IgD-negative memory B cell (primary cell): ENCODE results near the gene TEAD4. TPM values are rescaled to one million over a fixed set of nuclear protein-coding genes. Genes with fewer than 3 reads are reported as not detected.

Source experiments
- H3K27ac Mint-ChIP-seq, 3 donors: one replicate each; pipeline ENCODE4 v1.8.0; 2020 to 2022; ENCODE audit warnings: mild to moderate bottlenecking in 3 of 3, mixed read lengths in 3 of 3, moderate library complexity in 1 of 3
- H3K27me3 Mint-ChIP-seq: one replicate; pipeline ENCODE4 v1.8.0; 2021; ENCODE audit warnings: mixed read lengths
- H3K36me3 Mint-ChIP-seq: one replicate; pipeline ENCODE4 v1.8.0; 2020; ENCODE audit warnings: mild to moderate bottlenecking, mixed read lengths
- H3K4me1 Mint-ChIP-seq, 3 donors: one replicate each; pipeline ENCODE4 v1.8.0; 2020 to 2022; ENCODE audit warnings: mixed read lengths in 3 of 3, mild to moderate bottlenecking in 1 of 3
- H3K4me3 Mint-ChIP-seq, 4 donors: one replicate each; pipeline ENCODE4 v1.8.0; 2020 to 2022; ENCODE audit warnings: mild to moderate bottlenecking in 4 of 4, mixed read lengths in 4 of 4, moderate library complexity in 3 of 4
- H3K9me3 Mint-ChIP-seq, 3 donors: one replicate each; pipeline ENCODE4 v1.8.0; 2020 to 2021; ENCODE audit warnings: mixed read lengths in 3 of 3, mild to moderate bottlenecking in 1 of 3
- polyA plus RNA-seq: library from polyadenylated mRNA; unstranded; fragments of 300-500 nt; fragmentation: Illumina TruSeq; gene quantifications from one replicate; pipeline ENCODE4 v1.2.3, GENCODE V29; 2021

The TEAD4 gene
- polyA plus RNA-seq, 1 donor from 2014 or later: not detected

DNA sequence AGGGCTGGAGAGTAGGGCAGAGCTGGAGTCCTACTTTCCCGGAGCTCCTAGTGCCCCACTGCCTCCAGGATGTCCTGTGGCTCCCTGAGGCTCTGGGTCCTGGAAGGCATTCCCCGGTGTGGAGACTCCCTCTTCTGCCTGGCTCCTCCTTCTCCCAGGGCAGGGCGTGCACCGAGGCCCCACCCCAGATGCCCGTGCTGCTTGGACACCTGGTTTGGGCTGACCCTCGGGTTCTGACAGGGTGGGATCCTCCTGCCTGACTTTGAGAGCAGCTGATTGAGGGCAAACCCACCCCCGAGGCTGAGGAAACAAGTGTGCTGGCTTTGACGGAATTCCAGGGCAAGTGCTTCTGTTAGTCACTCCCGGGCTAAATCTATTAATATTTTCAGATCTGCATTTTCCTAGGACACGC, 15.4 kb downstream of the TEAD4 start:
- H3K4me1 Mint-ChIP-seq: no peaks in the 10 kb centered on the region
- H3K27me3 Mint-ChIP-seq: peaks cover 5% of the 10 kb centered on the region

DNA sequence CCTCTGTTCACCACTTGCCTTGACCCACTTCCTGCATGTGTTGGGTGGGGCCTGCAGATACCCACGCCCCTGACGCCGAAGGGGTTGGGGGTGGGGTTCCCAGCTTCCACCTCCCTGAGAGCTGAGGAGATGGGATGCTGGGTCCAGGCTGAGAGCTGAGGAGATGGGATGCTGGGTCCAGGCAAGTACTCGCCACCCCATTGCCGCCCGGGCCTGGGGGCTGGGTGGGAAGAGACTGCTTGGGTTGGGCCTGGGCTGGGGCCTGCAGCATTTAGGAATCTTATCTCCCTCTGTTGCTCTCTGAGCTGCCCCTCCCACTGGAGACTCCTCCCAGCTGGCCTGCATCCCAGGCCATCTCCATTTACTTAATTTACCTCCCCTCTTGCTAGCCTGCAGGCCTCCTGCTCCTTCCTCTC, 17.4 kb downstream of the TEAD4 start:
- H3K4me3 Mint-ChIP-seq: no peak overlapping the region
- H3K36me3 Mint-ChIP-seq: no peaks in the 10 kb centered on the region
- peaks cover 0 to 1% (median 0%) of the 10 kb centered on the region in 3 donors for H3K9me3 Mint-ChIP-seq
- peaks cover 8% of the 10 kb centered on the region for H3K27me3 Mint-ChIP-seq
- no peaks in the 10 kb centered on the region for H3K4me1 Mint-ChIP-seq
- no peak overlapping the region for H3K27ac Mint-ChIP-seq

More for the DNA sequence above, 15.4 kb downstream of the TEAD4 start:
- H3K36me3 Mint-ChIP-seq: no peaks in the 10 kb centered on the region
- H3K27ac Mint-ChIP-seq: no peak overlapping the region
- no peak overlapping the region for H3K4me3 Mint-ChIP-seq
- peaks cover 0 to 3% (median 0%) of the 10 kb centered on the region in 3 donors for H3K9me3 Mint-ChIP-seq

DNA sequence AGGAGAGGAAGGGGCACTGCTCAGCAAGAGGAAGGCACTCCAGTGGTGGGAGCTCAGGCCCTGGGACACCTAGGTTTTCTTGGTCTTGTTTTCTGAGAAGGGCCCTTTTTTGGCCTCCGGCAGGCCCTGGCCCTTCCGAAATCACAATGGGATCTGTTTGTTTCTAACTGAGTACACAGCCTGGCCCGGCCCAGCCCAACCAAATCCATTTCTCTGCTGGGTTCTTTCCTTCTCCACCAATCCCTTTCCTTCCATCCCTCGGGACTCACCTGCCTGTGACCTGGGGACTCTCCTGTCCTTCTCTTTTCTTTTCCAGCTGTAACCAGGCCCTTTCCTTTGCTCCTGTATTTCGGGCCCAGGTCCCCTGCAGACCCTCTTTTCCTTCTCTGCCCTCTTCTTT, 18.6 kb downstream of the TEAD4 start:
- no peak overlapping the region for H3K27ac Mint-ChIP-seq
- no peak overlapping the region for H3K4me3 Mint-ChIP-seq
- H3K36me3 Mint-ChIP-seq: no peaks in the 10 kb centered on the region
- H3K4me1 Mint-ChIP-seq: no peaks in the 10 kb centered on the region
- peaks cover 8% of the 10 kb centered on the region for H3K27me3 Mint-ChIP-seq
- peaks cover 0 to 1% (median 0%) of the 10 kb centered on the region in 3 donors for H3K9me3 Mint-ChIP-seq

DNA sequence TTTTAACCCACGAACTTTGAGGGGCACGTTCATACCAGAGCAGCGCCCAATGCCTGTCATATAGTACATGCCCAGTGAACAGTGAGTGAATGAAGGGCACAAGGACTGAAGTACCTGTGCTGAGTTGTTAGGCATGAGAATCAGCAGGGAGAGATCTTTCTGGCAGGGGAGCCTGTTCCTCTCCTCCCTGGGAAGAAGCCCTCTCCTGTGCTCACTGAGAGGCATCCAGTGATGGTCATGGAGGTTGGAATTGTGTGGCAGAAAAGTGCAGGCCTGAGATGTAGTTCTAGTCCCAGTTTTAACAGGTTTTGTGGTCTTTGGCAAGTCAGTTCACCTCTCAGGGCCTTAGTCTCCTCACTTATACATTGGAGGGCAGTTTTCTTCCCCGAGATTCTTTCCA, 20.6 kb downstream of the TEAD4 start:
- Mint-ChIP-seq H3K4me3 (no peak overlapping the region), H3K27ac (no peak overlapping the region), H3K27me3 (peaks cover 8% of the 10 kb centered on the region), H3K4me1 (no peaks in the 10 kb centered on the region), H3K9me3 (peaks cover 0 to 1% (median 0%) of the 10 kb centered on the region in 3 donors), H3K36me3 (no peaks in the 10 kb centered on the region)

DNA sequence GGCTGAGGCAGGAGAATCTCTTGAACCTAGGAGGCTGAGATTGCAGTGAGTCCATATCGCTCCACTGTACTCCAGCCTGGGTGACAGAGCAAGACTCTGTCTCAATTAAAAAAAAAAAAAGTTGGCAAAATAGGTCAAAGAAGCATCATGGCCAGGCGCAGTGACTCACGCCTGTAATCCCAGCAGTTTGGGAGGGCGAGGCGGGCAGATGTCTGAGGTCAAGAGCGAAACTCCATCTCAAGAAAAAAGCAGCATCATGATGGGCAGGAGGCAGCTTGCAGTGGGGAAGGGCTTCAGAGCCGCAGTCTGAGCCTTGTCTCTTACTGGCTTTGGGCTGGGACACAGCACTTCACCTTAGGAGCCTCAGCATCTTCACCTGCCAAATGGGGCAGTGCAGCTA, 21.4 kb downstream of the TEAD4 start:
- Mint-ChIP-seq H3K36me3 (no peaks in the 10 kb centered on the region), H3K4me3 (peak overlapping the region in 1 of 4 donors; percentile 21), H3K27ac (no peak overlapping the region), H3K27me3 (peaks cover 6% of the 10 kb centered on the region), H3K4me1 (no peaks in the 10 kb centered on the region), H3K9me3 (peaks cover 0 to 1% (median 0%) of the 10 kb centered on the region in 3 donors)

DNA sequence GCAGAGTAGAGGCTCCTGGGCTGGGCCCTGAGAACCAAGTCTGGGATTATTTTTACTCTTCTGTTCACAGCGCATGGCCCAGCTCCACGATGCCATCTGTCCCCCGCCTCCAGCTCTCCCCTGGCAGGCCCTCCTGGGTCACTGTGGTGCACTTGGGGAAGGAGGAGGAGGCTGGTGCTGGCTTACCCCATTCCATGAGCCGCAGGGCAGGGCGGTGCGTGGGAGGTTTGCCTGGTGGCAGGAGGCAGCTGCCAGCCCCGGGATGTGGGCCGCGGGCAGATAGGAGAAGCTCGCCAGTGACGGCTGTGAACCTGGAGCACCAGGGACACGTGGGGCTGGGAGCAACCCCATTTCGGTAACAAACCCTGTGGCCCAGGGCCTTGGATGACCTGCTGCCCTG, 23.2 kb downstream of the TEAD4 start:
- no peak overlapping the region for H3K4me3 Mint-ChIP-seq
- peaks cover 3% of the 10 kb centered on the region for H3K27me3 Mint-ChIP-seq
- no peak overlapping the region for H3K27ac Mint-ChIP-seq
- no peaks in the 10 kb centered on the region for H3K4me1 Mint-ChIP-seq
- H3K9me3 Mint-ChIP-seq: no peaks in the 10 kb centered on the region
- H3K36me3 Mint-ChIP-seq: no peaks in the 10 kb centered on the region

DNA sequence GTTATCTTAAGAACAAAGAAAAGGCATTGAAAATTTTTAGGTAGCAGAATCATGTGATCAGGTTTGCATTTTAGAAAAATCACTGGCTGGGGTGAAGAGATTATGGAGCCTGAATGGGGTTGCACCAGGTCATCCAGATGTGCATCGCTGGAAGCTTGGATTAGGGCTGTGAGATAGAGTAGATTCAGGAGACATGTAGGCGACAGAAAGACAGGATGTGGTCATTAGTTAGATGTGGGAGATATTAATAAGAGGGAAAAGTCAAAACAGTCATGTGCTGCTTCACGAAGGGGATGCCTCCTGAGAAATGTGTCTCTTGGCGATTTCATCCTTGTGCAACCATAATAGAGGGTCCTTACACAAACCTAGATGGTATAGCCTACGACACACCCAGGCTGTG, 25.1 kb downstream of the TEAD4 start:
- Mint-ChIP-seq H3K4me1 (no peaks in the 10 kb centered on the region), H3K27me3 (peaks cover 3% of the 10 kb centered on the region), H3K36me3 (no peaks in the 10 kb centered on the region), H3K9me3 (peaks cover 0 to 5% (median 0%) of the 10 kb centered on the region in 3 donors), H3K4me3 (no peak overlapping the region), H3K27ac (no peak overlapping the region)

DNA sequence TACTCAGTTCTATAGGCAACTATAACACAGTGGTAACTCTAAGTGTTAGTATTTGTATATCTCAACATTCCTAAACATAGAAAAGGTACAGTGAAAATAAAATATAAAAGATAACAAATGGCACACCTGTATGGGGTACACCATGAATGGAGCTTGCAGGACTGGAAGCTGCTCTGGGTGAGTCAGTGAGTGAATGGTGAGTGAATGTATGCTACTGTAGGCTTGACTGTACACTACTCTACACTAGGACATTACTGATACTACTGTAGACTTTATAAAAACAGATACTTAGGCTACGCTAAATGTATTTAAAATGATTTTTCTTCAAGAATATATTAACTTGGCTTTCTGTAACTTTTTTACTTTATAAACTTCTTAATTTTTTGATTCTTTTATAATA, 25.5 kb downstream of the TEAD4 start:
- peaks cover 3% of the 10 kb centered on the region for H3K27me3 Mint-ChIP-seq
- H3K4me3 Mint-ChIP-seq: no peak overlapping the region
- H3K4me1 Mint-ChIP-seq: no peaks in the 10 kb centered on the region
- no peaks in the 10 kb centered on the region for H3K36me3 Mint-ChIP-seq
- H3K27ac Mint-ChIP-seq: no peak overlapping the region
- peaks cover 0 to 6% (median 1%) of the 10 kb centered on the region in 3 donors for H3K9me3 Mint-ChIP-seq

DNA sequence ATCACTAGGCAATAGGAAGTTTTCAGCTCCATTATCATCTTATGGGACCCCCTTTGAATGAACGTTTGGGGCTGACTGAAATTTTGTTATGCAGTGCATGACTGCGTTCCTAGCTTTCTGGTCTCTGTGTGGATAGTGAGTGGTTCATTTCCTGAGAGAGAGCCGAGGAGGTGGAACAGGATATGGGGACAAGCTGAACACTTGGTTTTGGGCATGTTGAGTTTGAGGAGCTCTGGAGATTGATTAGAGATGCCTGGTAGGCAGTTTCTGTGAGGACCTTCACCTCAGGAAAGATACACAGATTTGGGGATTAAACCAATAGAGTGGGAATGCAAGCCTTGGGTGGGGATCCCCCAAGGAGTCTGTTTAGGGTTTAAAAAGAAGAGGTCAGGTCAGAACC, 27.7 kb downstream of the TEAD4 start:
- Mint-ChIP-seq H3K27ac (no peak overlapping the region), H3K4me3 (peak overlapping the region in 1 of 4 donors; percentile 23)

DNA sequence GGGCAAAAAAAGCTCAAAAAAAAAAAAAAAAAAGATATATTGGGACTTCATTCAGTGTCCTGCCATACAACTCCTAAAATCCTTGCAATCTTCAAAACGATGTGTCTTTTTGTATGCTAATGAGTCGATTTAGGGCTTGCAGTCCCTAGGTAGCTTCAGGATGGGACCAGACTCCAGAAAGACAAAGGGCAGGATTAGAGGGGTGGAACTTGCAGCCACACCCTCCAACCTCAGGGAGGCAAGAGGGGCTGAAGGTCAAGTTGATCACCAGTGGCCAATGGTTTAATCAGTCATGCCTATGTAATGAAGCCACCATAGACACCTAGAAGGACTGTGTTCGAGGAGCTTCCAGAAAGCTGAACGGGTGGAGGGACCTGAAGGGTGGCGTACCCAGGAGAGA, 29.3 kb downstream of the TEAD4 start:
- Mint-ChIP-seq H3K4me1 (no peaks in the 10 kb centered on the region), H3K4me3 (no peak overlapping the region), H3K27ac (no peak overlapping the region), H3K9me3 (peaks cover 0 to 6% (median 2%) of the 10 kb centered on the region in 3 donors), H3K36me3 (no peaks in the 10 kb centered on the region), H3K27me3 (no peaks in the 10 kb centered on the region)

More for the DNA sequence above, 27.7 kb downstream of the TEAD4 start:
- Mint-ChIP-seq H3K4me1 (no peaks in the 10 kb centered on the region), H3K27me3 (no peaks in the 10 kb centered on the region), H3K9me3 (peaks cover 0 to 6% (median 2%) of the 10 kb centered on the region in 3 donors), H3K36me3 (no peaks in the 10 kb centered on the region)

DNA sequence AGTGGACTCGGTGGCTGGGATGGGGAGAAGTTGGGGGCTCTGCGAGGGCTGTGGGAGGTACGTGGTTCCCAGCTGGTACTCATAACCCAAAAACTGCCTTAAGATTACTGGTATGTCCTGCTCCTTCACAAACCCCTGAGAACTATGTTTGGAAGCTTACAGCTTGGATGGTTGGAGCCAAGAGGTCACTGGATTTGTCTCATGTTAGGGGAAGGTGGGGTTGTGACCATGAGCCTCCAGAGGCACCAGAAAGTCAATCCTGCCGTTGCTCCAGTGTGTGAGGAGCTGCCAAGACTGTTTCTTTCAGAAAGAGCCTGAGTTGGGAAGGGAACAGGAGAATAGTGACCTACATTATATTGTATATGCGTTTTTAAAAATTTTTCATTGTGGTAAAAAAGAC, 33.5 kb downstream of the TEAD4 start:
- Mint-ChIP-seq H3K36me3 (no peaks in the 10 kb centered on the region), H3K27me3 (peaks cover 4% of the 10 kb centered on the region), H3K4me3 (no peak overlapping the region), H3K4me1 (no peaks in the 10 kb centered on the region), H3K9me3 (peaks cover 0 to 9% (median 2%) of the 10 kb centered on the region in 3 donors), H3K27ac (peak overlapping the region in 1 of 3 donors; percentile 17)

DNA sequence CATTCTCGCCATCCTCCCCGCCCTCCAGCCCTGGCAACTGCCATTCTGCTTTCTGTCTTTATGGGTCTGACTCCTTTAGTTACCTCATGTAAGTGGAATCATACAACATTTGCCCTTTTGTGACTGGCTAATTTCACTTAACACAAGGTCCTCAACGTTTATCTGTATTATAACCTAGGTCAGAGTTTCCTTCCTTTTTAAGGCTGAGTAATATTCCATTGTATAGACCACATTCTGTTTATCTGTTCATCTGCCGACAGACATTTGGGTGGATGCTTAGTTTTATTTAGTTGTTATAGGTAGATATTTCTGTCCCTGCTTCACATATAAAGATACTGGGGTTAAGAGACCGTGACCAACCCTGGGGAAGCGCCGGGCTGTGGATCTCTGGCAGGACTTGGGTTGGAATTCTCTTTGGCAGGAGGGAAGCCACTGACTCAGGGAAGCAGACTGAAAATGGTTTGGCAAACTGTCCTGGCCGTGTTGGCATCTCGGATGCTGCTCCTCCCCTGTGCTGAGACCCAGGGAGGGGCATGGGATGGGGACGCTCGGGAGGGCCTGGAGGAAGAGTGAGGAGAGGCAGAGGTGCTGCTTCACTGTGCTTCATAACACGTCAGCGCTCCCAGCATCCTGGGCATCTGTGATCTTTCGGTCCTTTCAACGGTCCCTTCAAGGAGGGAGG, 38.9 kb downstream of the TEAD4 start:
- no peak overlapping the region for H3K4me3 Mint-ChIP-seq
- H3K27ac Mint-ChIP-seq: peak overlapping the region in 1 of 3 donors; percentile 43
- H3K36me3 Mint-ChIP-seq: no peaks in the 10 kb centered on the region
- peaks cover 0 to 3% (median 0%) of the 10 kb centered on the region in 3 donors for H3K9me3 Mint-ChIP-seq
- H3K27me3 Mint-ChIP-seq: peaks cover 12% of the 10 kb centered on the region
- peaks cover 0 to 3% (median 0%) of the 10 kb centered on the region in 3 donors for H3K4me1 Mint-ChIP-seq

DNA sequence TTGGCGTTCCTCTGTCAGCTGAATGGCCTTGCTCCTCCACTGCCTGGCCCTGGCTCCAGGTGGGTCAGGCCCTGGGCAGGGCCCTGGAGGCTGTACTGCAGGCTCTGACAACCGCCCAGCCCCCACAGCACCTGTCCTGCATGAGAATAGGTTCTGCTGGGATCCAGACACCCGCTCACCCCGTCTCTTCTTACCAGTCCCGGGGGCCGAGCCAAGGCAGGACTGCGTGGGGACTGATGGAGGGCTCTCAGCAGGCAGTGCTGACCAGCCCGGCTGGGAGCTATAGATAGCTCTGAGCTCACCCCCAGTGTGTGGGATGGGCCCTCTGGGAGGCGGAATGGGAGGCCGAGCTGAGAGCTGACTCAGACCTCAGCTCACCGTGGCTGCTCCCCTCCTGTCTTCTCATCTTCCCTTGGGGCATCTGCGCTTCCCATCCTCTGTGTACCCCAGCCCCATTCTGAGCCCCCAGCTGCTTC, 39.6 kb downstream of the TEAD4 start:
- no peak overlapping the region for H3K4me3 Mint-ChIP-seq

DNA sequence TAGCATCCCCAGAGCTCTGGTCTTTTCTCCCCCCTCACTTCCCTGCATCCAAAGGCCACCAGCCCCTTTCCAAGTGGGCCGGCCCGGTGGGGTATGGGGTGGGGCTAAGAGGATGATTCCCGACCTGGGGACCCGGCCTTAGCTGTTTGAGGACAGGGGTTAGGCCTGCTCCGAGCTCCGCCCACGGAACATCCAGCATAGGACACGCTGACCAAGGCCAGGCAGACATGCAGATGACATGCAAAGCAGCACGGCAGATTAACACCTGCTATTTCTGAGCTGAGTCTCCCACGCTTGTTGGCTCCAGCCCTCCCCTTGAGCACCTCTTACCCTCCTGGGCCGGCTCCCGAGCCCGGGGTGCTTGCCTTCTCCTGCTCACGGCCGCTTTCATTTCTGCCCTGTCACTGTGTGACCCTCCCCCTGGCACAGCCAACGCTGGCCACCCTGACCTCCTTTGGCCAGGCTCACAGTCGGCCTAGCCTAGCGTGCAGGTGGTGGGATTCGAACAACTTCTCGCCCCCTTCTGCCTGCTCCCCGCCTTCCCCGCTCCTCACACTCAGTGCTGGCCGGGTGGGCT, 40.2 kb downstream of the TEAD4 start:
- Mint-ChIP-seq H3K4me3 (no peak overlapping the region), H3K27me3 (peaks cover 12% of the 10 kb centered on the region), H3K9me3 (peaks cover 0 to 3% (median 0%) of the 10 kb centered on the region in 3 donors), H3K36me3 (no peaks in the 10 kb centered on the region), H3K4me1 (peaks cover 0 to 3% (median 0%) of the 10 kb centered on the region in 3 donors), H3K27ac (no peak overlapping the region)

More for the DNA sequence above, 39.6 kb downstream of the TEAD4 start:
- Mint-ChIP-seq H3K9me3 (peaks cover 0 to 2% (median 0%) of the 10 kb centered on the region in 3 donors), H3K27ac (no peak overlapping the region), H3K4me1 (peaks cover 0 to 3% (median 0%) of the 10 kb centered on the region in 3 donors), H3K27me3 (peaks cover 12% of the 10 kb centered on the region), H3K36me3 (no peaks in the 10 kb centered on the region)

DNA sequence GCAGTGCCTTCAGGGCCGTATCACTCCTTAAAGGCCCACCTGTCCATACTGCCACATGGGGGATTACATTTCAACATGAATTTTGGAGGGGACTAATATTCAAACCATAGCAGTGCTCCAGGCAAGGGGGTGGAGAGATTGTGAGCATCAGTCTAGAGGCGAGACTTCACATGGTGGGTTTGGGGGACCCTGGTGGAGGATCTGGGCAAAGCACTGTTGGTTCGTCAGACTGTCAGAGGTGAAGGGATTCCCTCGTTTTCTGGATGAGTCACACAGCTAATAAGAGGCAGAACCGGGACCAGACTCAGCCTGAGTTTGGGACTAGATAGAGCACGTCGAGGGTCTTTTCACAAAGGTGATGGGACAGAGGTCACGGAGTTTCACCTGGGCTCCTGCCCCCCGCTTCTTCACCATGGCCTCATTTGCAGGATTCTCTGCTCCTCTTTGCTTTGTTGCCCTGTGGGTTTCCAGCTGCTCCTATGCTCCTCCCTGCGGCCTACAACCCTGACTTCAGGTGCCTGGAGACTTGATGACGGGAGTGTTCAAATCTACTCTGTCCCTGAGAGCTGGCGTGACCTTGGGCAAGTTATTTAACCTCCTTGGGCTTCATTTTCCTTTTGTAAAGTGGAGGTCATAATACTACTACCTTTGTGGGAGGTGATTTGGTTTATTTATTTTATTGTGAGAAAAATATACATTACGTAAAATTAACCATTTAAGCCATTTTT, 41.5 kb downstream of the TEAD4 start:
- H3K27me3 Mint-ChIP-seq: peaks cover 12% of the 10 kb centered on the region
- no peak overlapping the region for H3K27ac Mint-ChIP-seq
- H3K4me3 Mint-ChIP-seq: no peak overlapping the region
- peaks cover 0 to 3% (median 0%) of the 10 kb centered on the region in 3 donors for H3K4me1 Mint-ChIP-seq
- H3K9me3 Mint-ChIP-seq: peaks cover 0 to 3% (median 0%) of the 10 kb centered on the region in 3 donors
- no peaks in the 10 kb centered on the region for H3K36me3 Mint-ChIP-seq
